Mesodermal cell (in vitro differentiated cells): Measurements from ENCODE around the gene OR6C76.
"Not testable (repeated sequence)": the region's sequence is repeated elsewhere in the genome, so short reads cannot be mapped to it uniquely, and the experiment has no call there.

ENCODE experiments used
- H3K27ac ChIP-seq: 2 replicates; pipeline ENCODE4 v1.7.0; 2013; ENCODE audit warnings: mild to moderate bottlenecking, low read depth, low read length, moderate library complexity; ENCODE audit not compliant: severe bottlenecking
- H3K36me3 ChIP-seq: 2 replicates; pipeline ENCODE4 v1.7.1; 2013; ENCODE audit warnings: mild to moderate bottlenecking, low read length, moderate library complexity; ENCODE audit not compliant: control insufficient read depth, insufficient read depth
- H3K4me1 ChIP-seq: one replicate; pipeline ENCODE4 v1.7.1; 2013; ENCODE audit warnings: mild to moderate bottlenecking, low read length; ENCODE audit not compliant: insufficient read depth, control insufficient read depth, poor library complexity, severe bottlenecking
- H3K4me3 ChIP-seq: 2 replicates; pipeline ENCODE4 v1.7.0; 2013; ENCODE audit warnings: low read length, control low read depth, mild to moderate bottlenecking; ENCODE audit not compliant: insufficient read depth, poor library complexity, severe bottlenecking; ENCODE audit errors: extremely low read depth
- H3K9me3 ChIP-seq: 2 replicates; pipeline ENCODE4 v1.7.1; 2013; ENCODE audit warnings: mild to moderate bottlenecking, low read length, moderate library complexity; ENCODE audit not compliant: control insufficient read depth
- WGBS, 2 experiments: methylation state at CpG; one replicate each; pipeline ENCODE4 v1.1.5; 2013; ENCODE audit warnings: missing lambda C conversion rate in 2 of 2; ENCODE audit not compliant: insufficient coverage in 2 of 2; 5-methylcytosine and 5-hydroxymethylcytosine counted together

The OR6C76 gene

DNA sequence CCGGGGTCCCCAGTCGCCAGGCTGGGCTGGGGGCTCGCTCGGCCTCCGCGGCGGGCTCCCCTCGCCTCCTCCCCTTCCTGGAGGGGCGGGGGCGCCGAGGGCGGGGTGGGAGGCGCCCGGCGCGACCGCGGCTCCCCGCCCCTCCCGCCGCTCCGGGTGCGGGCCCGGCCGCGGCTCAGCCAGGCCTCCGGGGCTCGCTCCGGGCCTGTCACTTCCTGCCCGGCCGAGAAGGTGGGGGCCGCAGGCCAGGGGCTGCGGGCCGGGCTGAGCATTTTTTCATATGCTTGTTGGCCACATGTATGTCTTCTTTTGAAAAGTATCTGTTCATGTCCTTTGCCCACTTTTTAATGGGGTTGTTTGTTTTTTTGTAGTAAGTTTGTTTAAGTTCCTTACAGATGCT, 11.2 kb upstream of the OR6C76 start:
- not testable (repeated sequence) for H3K27ac ChIP-seq, H3K9me3 ChIP-seq, H3K4me1 ChIP-seq, H3K36me3 ChIP-seq, H3K4me3 ChIP-seq
- WGBS, 2 experiments: 60% methylated on average over 2 of the region's 34 CpGs; no CpG with 5 or more reads in 1 of the 2 experiments

DNA sequence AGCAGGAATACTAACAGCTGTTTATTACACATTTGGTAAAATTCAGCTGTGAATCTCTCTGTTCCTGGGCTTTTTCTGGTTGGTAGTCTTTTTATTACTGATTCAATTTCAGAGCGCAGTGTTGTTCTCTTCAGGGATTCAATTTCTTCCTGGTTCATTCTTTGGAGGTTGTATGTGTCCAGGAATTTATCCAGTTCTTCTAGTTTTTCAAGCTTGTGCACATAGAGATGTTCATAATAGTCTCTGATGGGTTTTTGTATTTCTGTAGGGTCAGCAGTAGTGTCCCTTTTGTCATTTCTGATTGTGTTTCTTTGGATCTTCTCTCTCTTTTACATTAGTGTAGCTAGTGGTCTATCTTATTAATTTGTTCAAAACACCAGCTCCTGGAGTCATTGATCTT, 9.1 kb upstream of the OR6C76 start:
- Histone ChIP-seq H3K27ac (no peak overlapping the region), H3K4me3 (no peak overlapping the region), H3K9me3 (no peaks in the 10 kb centered on the region), H3K4me1 (no peaks in the 10 kb centered on the region), H3K36me3 (no peaks in the 10 kb centered on the region)
- no CpG with 5 or more reads among the region's 1 CpG for WGBS, 2 experiments

DNA sequence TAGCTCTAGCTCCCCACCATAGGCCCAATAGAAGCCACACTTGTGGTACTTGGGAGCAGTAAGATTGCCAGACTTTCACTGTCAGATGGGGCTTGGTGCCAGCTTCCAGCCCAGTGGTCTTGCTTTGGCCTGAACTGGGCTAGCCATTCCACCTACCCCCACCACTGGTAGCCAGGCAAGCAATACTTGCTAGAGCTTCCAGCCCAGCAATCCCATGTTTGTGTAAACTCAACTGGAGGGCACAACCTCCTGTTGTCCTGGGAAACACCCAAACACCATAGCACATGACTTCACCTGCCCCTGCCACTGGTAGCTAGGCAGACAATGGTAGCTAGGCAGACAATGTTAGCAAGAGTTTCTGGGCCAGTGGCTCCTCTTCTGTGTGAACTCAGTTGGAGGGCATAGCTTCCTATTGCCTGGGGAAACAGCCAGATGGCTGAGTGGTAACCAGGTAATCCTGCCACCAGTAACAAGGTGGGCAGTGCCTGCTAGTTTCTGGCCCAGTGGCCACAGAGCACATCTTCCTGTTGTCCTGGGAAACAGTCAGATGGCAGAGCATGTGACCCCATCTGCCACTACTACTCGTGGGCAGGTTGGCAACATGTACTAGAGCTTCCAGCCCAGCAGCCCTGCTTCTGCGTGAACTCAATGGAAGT, 5.6 kb upstream of the OR6C76 start:
- WGBS, 2 experiments: 75 to 100% methylated on average over 2 of the region's 2 CpGs
- Histone ChIP-seq H3K27ac (no peak overlapping the region), H3K36me3 (no peaks in the 10 kb centered on the region), H3K4me1 (no peaks in the 10 kb centered on the region), H3K9me3 (no peaks in the 10 kb centered on the region), H3K4me3 (no peak overlapping the region)

DNA sequence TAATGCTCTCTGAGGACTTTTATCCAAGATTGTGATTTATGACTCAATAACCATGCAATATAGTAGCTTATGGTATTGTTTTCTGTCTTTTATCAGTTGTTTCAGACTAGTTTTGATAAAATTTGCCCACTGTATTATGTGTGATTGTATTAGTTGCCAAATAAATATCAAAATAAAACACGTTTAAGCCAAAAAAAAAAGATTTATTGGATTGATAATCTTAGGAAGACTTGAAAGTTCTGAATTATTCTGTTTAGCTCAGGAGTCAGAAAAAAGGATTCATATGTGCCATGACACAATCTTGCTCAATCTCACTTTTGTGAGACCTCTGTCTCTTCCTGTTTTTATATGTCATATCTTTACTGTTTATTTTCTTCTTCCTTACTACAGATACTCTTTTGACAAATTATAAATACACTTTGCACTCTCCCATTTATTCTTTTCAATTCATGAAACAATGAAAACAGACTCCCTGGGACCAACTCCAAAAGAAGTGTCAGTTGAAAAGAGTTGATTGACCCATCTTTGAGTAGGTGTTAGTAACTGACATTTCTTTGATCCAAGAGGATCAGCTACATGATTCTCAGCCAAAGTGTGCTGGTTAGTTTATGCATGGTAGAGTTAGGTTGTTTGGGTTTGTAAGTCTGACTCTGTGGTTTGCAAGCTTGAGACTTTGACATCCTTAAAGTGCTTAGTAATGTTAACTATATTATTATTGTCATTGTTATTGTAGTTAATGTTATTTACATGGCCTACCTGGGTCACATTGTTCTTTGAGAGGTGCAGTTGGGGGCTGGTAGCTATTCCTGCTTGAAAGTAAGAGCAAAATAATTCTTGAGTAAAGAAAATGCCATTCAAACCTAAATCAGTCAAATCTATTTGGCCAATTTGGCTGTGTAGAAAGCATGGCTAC, 2.5 kb downstream of the OR6C76 start:
- Histone ChIP-seq H3K9me3 (no peaks in the 10 kb centered on the region), H3K27ac (no peak overlapping the region), H3K4me3 (no peak overlapping the region), H3K36me3 (no peaks in the 10 kb centered on the region), H3K4me1 (no peaks in the 10 kb centered on the region)
- no CpG with 5 or more reads among the region's 1 CpG for WGBS, 2 experiments

DNA sequence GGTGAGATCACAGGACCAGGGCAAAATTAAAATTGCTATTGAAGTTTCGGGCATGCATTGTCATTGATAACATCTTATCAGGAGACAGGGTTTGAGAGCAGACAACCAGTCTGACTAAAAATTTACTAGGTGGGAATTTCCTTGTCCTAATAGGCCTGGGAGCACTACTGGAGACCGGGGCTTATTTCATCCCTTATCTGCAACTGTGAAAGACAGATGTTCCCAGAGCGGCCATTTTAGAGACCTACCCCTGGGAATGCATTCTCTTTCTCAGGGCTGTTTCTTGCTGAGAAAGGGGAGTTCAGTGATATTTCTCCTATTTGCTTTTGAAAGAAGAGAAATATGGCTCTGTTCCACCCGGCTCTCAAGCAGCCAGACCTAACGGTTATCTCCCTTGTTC, 15.2 kb downstream of the OR6C76 start:
- not testable (repeated sequence) for H3K36me3 ChIP-seq, H3K9me3 ChIP-seq, H3K4me1 ChIP-seq, H3K4me3 ChIP-seq, H3K27ac ChIP-seq
- 92 to 100% methylated on average over 2 of the region's 5 CpGs for WGBS, 2 experiments

DNA sequence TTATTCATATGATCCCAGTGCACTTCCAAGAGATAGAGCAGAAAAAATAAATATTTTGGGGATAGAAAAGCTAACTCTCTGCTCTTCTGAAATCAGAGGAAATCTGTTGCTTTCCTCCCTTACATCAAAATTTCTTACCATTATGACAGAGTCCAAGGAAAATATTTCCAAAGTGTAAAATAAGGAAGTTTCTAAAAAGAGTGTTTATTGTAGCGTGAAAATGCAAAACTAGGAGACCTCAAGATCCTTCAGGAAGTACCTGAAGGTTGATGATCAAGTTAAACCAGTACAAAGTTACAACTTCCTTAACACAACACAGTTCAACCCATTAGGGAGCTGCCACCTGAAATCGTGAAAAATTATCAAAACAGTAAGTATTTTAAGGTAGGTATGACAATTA, 17.7 kb downstream of the OR6C76 start, which contains the start of gene OR6C2:
Gene OR6C2 (plus strand): TSS at position 301 of the 400 bp plus-strand sequence. CDS start 8,138 bp downstream, outside the sequence.
- no CpG with 5 or more reads among the region's 2 CpGs for WGBS, 2 experiments
- H3K27ac ChIP-seq: no peak within 1 kb of the TSS
- H3K36me3 ChIP-seq: no peaks in the 10 kb centered on the region
- no peaks in the 10 kb centered on the region for H3K4me1 ChIP-seq
- H3K9me3 ChIP-seq: peaks cover 4% of the 10 kb centered on the region
- H3K4me3 ChIP-seq: no peak within 1 kb of the TSS

DNA sequence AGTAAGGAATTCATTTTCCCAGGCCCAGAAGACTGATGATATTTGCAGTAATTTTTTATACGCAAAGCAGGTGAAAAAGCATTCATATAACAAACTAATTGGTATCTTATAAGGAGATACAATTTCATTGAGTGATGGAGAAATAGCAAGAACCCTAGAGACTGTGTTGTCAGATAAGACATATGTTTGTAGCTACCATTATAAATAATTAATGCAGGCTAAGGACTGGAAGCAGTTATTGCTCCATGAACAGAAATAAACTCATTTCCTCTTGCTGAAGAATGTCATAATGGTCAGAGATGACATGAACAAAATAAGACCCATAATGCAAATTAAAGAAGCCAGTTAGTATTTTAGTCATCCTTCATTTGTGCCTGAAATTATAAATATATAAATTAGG, 19.3 kb downstream of the OR6C76 start:
- no CpG with 5 or more reads among the region's 1 CpG for WGBS, 2 experiments
- Histone ChIP-seq H3K9me3 (peaks cover 3% of the 10 kb centered on the region), H3K36me3 (no peaks in the 10 kb centered on the region), H3K4me1 (no peaks in the 10 kb centered on the region), H3K27ac (no peak overlapping the region), H3K4me3 (no peak overlapping the region)

DNA sequence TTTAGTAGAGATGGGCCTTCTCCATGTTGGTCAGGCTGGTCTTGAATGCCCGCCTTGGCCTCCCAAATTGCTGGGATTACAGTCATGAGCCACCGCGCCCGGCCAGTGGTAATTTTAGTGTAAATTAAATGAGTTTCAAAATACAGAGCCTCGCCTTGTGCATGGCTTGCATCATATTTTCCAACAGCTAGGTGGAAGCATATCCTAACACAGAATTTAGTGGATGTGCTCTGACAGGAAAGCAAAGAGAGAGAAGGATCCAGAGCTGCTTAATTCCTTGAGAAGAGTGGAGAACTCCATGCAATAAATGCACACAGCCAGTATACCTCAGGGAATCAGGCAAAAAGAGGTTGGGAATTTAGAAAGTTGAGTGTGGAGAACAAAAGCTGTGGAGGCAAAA, 20.3 kb downstream of the OR6C76 start:
- no peaks in the 10 kb centered on the region for H3K36me3 ChIP-seq
- WGBS, 2 experiments: 92 to 100% methylated on average over 1 to 5 of the region's 5 CpGs
- no peak overlapping the region for H3K4me3 ChIP-seq
- H3K9me3 ChIP-seq: no peaks in the 10 kb centered on the region
- H3K27ac ChIP-seq: no peak overlapping the region
- H3K4me1 ChIP-seq: no peaks in the 10 kb centered on the region

DNA sequence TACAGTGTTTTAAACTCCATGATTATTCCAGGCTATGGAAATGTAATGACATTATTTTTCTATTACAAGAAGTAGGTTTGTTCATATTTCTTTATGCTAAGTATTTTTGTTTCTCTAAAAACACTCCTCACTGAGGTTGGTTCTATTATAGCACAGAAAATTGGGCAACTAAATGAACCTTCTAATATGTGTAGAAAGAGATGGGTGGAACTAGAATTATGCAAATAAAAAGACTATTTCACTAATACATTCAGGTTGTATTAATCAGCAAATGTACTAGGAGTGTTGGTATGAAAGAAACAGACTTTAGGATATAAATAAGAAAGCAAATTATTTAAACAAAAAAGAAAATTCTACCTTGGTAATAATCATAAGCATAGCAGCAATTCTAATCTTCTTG, 22.8 kb downstream of the OR6C76 start:
- H3K27ac ChIP-seq: no peak overlapping the region
- H3K4me3 ChIP-seq: no peak overlapping the region
- H3K4me1 ChIP-seq: no peaks in the 10 kb centered on the region
- H3K36me3 ChIP-seq: no peaks in the 10 kb centered on the region
- H3K9me3 ChIP-seq: no peaks in the 10 kb centered on the region

DNA sequence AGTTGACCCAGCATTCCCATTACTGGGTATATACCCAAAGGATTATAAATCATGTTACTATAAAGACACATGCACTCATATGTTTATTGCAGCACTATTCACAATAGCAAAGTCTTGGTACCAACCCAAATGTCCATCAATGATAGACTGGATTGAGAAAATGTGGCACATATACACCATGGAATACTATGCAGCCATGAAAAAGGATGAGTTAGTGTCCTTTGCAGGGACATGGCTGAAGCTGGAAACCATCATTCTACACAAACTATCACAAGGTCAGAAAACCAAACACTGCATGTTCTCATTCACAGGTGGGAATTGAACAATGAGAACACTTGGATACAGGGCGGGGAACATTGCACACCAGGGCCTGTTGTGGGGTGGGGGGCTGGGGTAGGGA, 38.9 kb downstream of the OR6C76 start:
- H3K36me3 ChIP-seq, H3K9me3 ChIP-seq, H3K27ac ChIP-seq, H3K4me1 ChIP-seq, H3K4me3 ChIP-seq: not testable (repeated sequence)
- 100% methylated on average over 1 of the region's 1 CpG; no CpG with 5 or more reads in 1 of the 2 experiments for WGBS, 2 experiments

DNA sequence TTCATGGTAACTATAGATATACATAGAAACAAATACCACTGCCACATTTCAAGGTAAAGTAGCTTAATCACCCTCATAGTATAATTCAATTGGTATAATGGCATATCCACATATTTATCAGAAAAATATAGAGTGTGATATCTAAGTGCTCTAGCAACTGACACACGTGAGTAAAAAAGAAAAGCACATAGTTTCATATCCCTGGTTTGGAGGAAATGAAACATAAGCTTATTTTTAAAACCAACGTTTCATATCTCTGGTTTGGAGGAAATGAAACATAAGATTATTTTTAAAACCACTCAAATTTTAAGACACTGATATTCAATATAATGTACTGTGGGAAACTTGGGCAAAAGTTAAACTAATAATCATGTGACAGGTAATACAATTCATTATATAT, 41.8 kb downstream of the OR6C76 start:
- H3K9me3 ChIP-seq: no peaks in the 10 kb centered on the region
- H3K4me3 ChIP-seq: no peak overlapping the region
- WGBS, 2 experiments: no CpG with 5 or more reads among the region's 2 CpGs
- H3K27ac ChIP-seq: no peak overlapping the region
- H3K4me1 ChIP-seq: no peaks in the 10 kb centered on the region
- no peaks in the 10 kb centered on the region for H3K36me3 ChIP-seq
